Measurements from ENCODE around the gene ELANE.
"Not testable (repeated sequence)": the region's sequence is repeated elsewhere in the genome, so short reads cannot be mapped to it uniquely, and the experiment has no call there.

Gene ELANE

GRCh38 chr19:866769-867300 lies 14.7 kb downstream of the ELANE start:
- no peak for DNase-seq

- DNase-seq = no peak
These were observed 15.2 kb downstream of the ELANE start for GRCh38 chr19:867301-867793.

- DNase-seq = no peak
These were observed 15.9 kb downstream of the ELANE start for GRCh38 chr19:867855-868457.

GRCh38 chr19:868458-869244 lies 16.5 kb downstream of the ELANE start:
- no peak for DNase-seq

GRCh38 chr19:869245-870177 lies 17.4 kb downstream of the ELANE start:
- no peak for DNase-seq

GRCh38 chr19:870314-870713 lies 18.2 kb downstream of the ELANE start:
- DNase-seq = no peak

GRCh38 chr19:870963-871401 lies 18.9 kb downstream of the ELANE start:
- no peak for DNase-seq

GRCh38 chr19:871446-872265 lies 19.6 kb downstream of the ELANE start:
- DNase-seq = no peak

GRCh38 chr19:872266-872951 lies 20.3 kb downstream of the ELANE start:
- no peak for DNase-seq

- DNase-seq = no peak
These were observed 21.0 kb downstream of the ELANE start for GRCh38 chr19:873084-873483.

- no peak for DNase-seq
These were observed 21.5 kb downstream of the ELANE start for GRCh38 chr19:873561-874041.

GRCh38 chr19:875265-875879 lies 23.3 kb downstream of the ELANE start:
- DNase-seq = no peak

GRCh38 chr19:876089-876488 lies 24.0 kb downstream of the ELANE start:
- no peak for DNase-seq

GRCh38 chr19:876780-877314 lies 24.7 kb downstream of the ELANE start:
- no peak for DNase-seq

- not testable (repeated sequence) for DNase-seq
These were observed 26.0 kb downstream of the ELANE start for GRCh38 chr19:877992-878660.

- not testable (repeated sequence) for DNase-seq
These were observed 26.9 kb downstream of the ELANE start for GRCh38 chr19:878751-879561.

- DNase-seq = no peak
These were observed 27.8 kb downstream of the ELANE start for GRCh38 chr19:879711-880438.

GRCh38 chr19:881385-882071 lies 29.4 kb downstream of the ELANE start:
- no peak for DNase-seq

All from NCI-H748 treated with DMSO at 0.1 percent for 48 hours (cell line).